ENCODE measurements around the gene AQP7. TPM values are rescaled to one million over a fixed set of nuclear protein-coding genes. Genes with fewer than 3 reads are reported as not detected.
"Not testable (repeated sequence)": the region's sequence is repeated elsewhere in the genome, so short reads cannot be mapped to it uniquely, and the experiment has no call there.

AQP7 gene
- total RNA-seq, 2 experiments from 2014 or later: 0.40 to 0.55 TPM

- ChIA-PET POLR2A (interaction anchor here (0.9 kb wide), 1 partner anchor 14 kb away, joined by 3 read pairs; no protein-coding TSS in a partner anchor), CTCF (no interaction called here)
- DNase-seq: no peak
- no peak overlapping the region for H3K27ac Mint-ChIP-seq
- H3K9me3 Mint-ChIP-seq: no peaks in the 10 kb centered on the region
- H3K36me3 Mint-ChIP-seq (ENCODE audit: low read depth): no peaks in the 10 kb centered on the region
- H3K4me3 Mint-ChIP-seq: no peak overlapping the region
- peaks cover 17% of the 10 kb centered on the region for H3K4me1 Mint-ChIP-seq
- H3K27me3 Mint-ChIP-seq: no peaks in the 10 kb centered on the region
Measured at GRCh38 chr9:33429256-33429985, 27.1 kb upstream of the AQP7 start.

DNA sequence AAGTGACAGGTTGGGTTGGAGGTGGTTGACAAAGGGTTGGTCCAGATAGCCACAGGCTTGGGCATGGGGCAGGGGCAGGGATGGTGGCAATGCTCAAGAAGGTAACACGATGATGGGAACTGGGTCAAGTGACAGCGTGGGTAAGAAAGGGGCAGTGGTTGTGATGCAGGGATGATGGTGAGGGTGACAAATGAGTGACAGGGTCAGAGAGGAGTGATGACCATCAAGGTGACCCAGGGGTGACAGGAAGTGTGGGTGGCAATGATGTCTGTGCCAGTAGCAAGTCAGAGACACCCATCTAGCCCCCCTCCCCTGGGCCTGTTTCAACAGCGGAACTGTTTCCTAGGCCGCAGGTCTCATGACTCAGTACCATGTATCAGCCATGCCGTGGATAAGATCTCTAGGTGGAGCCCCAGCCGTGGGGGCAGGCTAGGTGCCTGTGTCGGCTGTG is 24.5 kb upstream of the AQP7 start:
- H3K4me3 Mint-ChIP-seq: no peak overlapping the region
- peaks cover 12% of the 10 kb centered on the region for H3K4me1 Mint-ChIP-seq
- POLR2A ChIA-PET: no interaction called here
- peak; percentile 27 for DNase-seq
- CTCF ChIA-PET: interaction anchor here (1.1 kb wide), 1 partner anchor 11 kb away, joined by 4 read pairs; no protein-coding TSS in a partner anchor
- H3K27ac Mint-ChIP-seq: no peak overlapping the region
- H3K9me3 Mint-ChIP-seq: no peaks in the 10 kb centered on the region
- no peaks in the 10 kb centered on the region for H3K36me3 Mint-ChIP-seq (ENCODE audit: low read depth)
- H3K27me3 Mint-ChIP-seq: no peaks in the 10 kb centered on the region

GRCh38 chr9:33425128-33425533 is 22.8 kb upstream of the AQP7 start:
- Mint-ChIP-seq H3K4me3 (no peak overlapping the region), H3K27me3 (no peaks in the 10 kb centered on the region), H3K36me3 (ENCODE audit: low read depth) (no peaks in the 10 kb centered on the region), H3K27ac (no peak overlapping the region), H3K4me1 (peaks cover 10% of the 10 kb centered on the region), H3K9me3 (no peaks in the 10 kb centered on the region)
- ChIA-PET CTCF (interaction anchor here (0.7 kb wide), 1 partner anchor 65 kb away, joined by 3 read pairs; no protein-coding TSS in a partner anchor), POLR2A (no interaction called here)
- no peak for DNase-seq

DNA sequence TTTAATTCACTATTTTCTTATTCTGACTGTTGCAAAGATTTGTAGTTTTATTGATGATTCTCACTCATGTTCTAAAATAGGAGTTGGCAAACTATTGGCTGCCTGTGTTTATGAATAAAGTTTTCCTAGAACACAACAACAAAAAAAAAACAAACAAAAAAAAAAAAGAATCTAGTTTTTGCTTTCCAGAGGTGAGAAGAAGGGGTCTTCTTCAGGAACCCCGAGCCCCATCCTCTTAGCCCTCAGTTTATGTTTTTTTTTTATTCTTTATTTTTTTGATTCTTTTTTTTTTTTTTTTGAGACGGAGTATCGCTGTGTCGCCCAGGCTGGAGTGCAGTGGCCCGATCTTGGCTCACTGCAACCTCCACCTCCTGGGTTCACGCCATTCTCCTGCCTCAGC is 22.1 kb upstream of the AQP7 start:
- H3K27ac Mint-ChIP-seq; H3K27me3 Mint-ChIP-seq; CTCF ChIA-PET; DNase-seq; H3K9me3 Mint-ChIP-seq; H3K36me3 Mint-ChIP-seq (ENCODE audit: low read depth); H3K4me3 Mint-ChIP-seq; POLR2A ChIA-PET: not testable (repeated sequence)
- H3K4me1 Mint-ChIP-seq: peaks cover 14% of the 10 kb centered on the region

GRCh38 chr9:33424043-33424442 is 21.7 kb upstream of the AQP7 start:
- not testable (repeated sequence) for DNase-seq

GRCh38 chr9:33419708-33420303 is 17.4 kb upstream of the AQP7 start:
- Mint-ChIP-seq H3K4me3 (no peak overlapping the region), H3K27ac (no peak overlapping the region)

More at GRCh38 chr9:33424043-33424442, 21.7 kb upstream of the AQP7 start:
- POLR2A ChIA-PET; H3K27me3 Mint-ChIP-seq; H3K27ac Mint-ChIP-seq; H3K36me3 Mint-ChIP-seq (ENCODE audit: low read depth); H3K4me3 Mint-ChIP-seq; H3K9me3 Mint-ChIP-seq; CTCF ChIA-PET: not testable (repeated sequence)
- H3K4me1 Mint-ChIP-seq: peaks cover 17% of the 10 kb centered on the region

GRCh38 chr9:33418090-33418489 is 15.7 kb upstream of the AQP7 start:
- Mint-ChIP-seq H3K4me3 (no peak overlapping the region), H3K36me3 (ENCODE audit: low read depth) (no peaks in the 10 kb centered on the region), H3K27ac (peak overlapping the region; percentile 95), H3K4me1 (peaks cover 60% of the 10 kb centered on the region), H3K9me3 (no peaks in the 10 kb centered on the region), H3K27me3 (no peaks in the 10 kb centered on the region)
- ChIA-PET CTCF (interaction anchor here (4.2 to 11.8 kb wide), 4 partner anchors 14 to 55 kb away, joined by 43 to 278 read pairs (median 63); partner anchors contain the start of genes AQP3, AQP7 and NOL6), POLR2A (interaction anchor here (1.1 to 4.5 kb wide), 4 partner anchors 24 to 55 kb away, joined by 3 to 31 read pairs (median 14); partner anchors contain the start of gene NOL6)
- DNase-seq: no peak

More at GRCh38 chr9:33419708-33420303, 17.4 kb upstream of the AQP7 start:
- ChIA-PET CTCF (interaction anchor here (1.6 to 11.8 kb wide), 2 partner anchors 21 to 29 kb away, joined by 5 to 278 read pairs; partner anchors contain the start of gene AQP3), POLR2A (no interaction called here)
- Mint-ChIP-seq H3K27me3 (no peaks in the 10 kb centered on the region), H3K4me1 (peaks cover 51% of the 10 kb centered on the region), H3K9me3 (no peaks in the 10 kb centered on the region), H3K36me3 (ENCODE audit: low read depth) (no peaks in the 10 kb centered on the region)
- DNase-seq: no peak

GRCh38 chr9:33416996-33417395 is 14.6 kb upstream of the AQP7 start:
- H3K4me1 Mint-ChIP-seq: peaks cover 60% of the 10 kb centered on the region
- ChIA-PET CTCF (interaction anchor here (1.0 to 11.8 kb wide), 9 partner anchors 13 to 84 kb away, joined by 3 to 278 read pairs (median 35); partner anchors contain the start of genes AQP3, AQP7 and NOL6), POLR2A (interaction anchor here (0.8 to 4.5 kb wide), 7 partner anchors 25 to 127 kb away, joined by 3 to 75 read pairs (median 23); partner anchors contain the start of genes AQP3, NFX1 and NOL6)
- H3K27me3 Mint-ChIP-seq: no peaks in the 10 kb centered on the region
- H3K27ac Mint-ChIP-seq: peak overlapping the region; percentile 95
- peak overlapping the region; percentile 10 for H3K4me3 Mint-ChIP-seq
- DNase-seq: peak; percentile 58
- H3K9me3 Mint-ChIP-seq: no peaks in the 10 kb centered on the region
- H3K36me3 Mint-ChIP-seq (ENCODE audit: low read depth): no peaks in the 10 kb centered on the region

GRCh38 chr9:33415501-33416038 is 13.2 kb upstream of the AQP7 start:
- Mint-ChIP-seq H3K9me3 (no peaks in the 10 kb centered on the region), H3K4me3 (peak overlapping the region; percentile 49), H3K36me3 (ENCODE audit: low read depth) (no peaks in the 10 kb centered on the region), H3K27me3 (no peaks in the 10 kb centered on the region), H3K4me1 (peaks cover 60% of the 10 kb centered on the region), H3K27ac (peak overlapping the region; percentile 95)
- POLR2A ChIA-PET: interaction anchor here (0.7 to 4.5 kb wide), 18 partner anchors 11 to 127 kb away, joined by 3 to 75 read pairs (median 7); partner anchors contain the start of genes AQP3, NFX1 and NOL6
- CTCF ChIA-PET: interaction anchor here (0.5 to 11.8 kb wide), 30 partner anchors 9 to 448 kb away, joined by 3 to 278 read pairs (median 4); partner anchors contain the start of genes AQP3, AQP7, B4GALT1 and NFX1
- DNase-seq: peak; percentile 96

DNA sequence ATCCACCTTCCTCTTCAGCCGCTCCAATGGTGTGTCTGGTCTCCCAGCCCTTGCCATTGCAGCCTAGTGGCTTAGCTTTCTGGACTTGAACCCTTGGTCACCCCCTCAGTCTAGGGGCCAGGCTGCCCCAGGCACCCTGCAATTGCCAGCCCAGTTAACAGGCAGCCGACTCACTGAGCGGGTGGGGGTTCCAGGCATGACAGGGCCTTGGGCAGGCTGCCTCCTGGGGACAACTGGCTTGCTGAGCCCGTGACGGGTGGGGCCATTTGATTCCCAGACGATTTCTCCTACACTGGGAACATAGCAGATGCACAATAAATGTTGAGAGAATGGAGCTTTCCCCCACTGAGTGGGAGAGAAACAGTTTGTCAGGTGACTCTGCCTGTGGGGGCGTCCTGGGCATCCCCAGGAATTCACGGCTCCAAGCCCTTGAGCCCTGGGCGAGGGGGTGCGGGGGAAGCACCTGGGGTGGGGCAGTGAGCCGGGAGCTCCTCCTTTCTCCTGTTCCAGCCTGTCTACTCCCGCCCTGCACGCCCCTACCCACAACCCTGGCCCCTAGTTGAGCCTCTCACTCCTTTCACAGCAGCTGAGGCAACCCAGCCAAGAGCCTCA is 12.6 kb upstream of the AQP7 start:
- no peaks in the 10 kb centered on the region for H3K9me3 Mint-ChIP-seq
- H3K27ac Mint-ChIP-seq: peak overlapping the region; percentile 95
- DNase-seq: no peak
- ChIA-PET POLR2A (interaction anchor here (0.7 to 4.5 kb wide), 16 partner anchors 10 to 127 kb away, joined by 3 to 75 read pairs (median 8); partner anchors contain the start of genes AQP3, NFX1 and NOL6), CTCF (interaction anchor here (0.8 to 11.8 kb wide), 22 partner anchors 8 to 401 kb away, joined by 3 to 278 read pairs (median 6); partner anchors contain the start of genes AQP3, AQP7, NFX1 and NOL6)
- H3K27me3 Mint-ChIP-seq: no peaks in the 10 kb centered on the region
- no peaks in the 10 kb centered on the region for H3K36me3 Mint-ChIP-seq (ENCODE audit: low read depth)
- H3K4me3 Mint-ChIP-seq: peak overlapping the region; percentile 49
- peaks cover 54% of the 10 kb centered on the region for H3K4me1 Mint-ChIP-seq

GRCh38 chr9:33414268-33414667 is 11.9 kb upstream of the AQP7 start:
- H3K27me3 Mint-ChIP-seq: no peaks in the 10 kb centered on the region
- CTCF ChIA-PET: interaction anchor here (1.3 to 11.8 kb wide), 8 partner anchors 10 to 94 kb away, joined by 3 to 278 read pairs (median 33); partner anchors contain the start of genes AQP3 and AQP7
- POLR2A ChIA-PET: interaction anchor here (1.9 to 4.5 kb wide), 5 partner anchors 23 to 59 kb away, joined by 8 to 75 read pairs (median 31); partner anchors contain the start of genes AQP3 and NOL6
- no peaks in the 10 kb centered on the region for H3K36me3 Mint-ChIP-seq (ENCODE audit: low read depth)
- DNase-seq: no peak
- no peak overlapping the region for H3K4me3 Mint-ChIP-seq
- peaks cover 50% of the 10 kb centered on the region for H3K4me1 Mint-ChIP-seq
- no peaks in the 10 kb centered on the region for H3K9me3 Mint-ChIP-seq
- H3K27ac Mint-ChIP-seq: peak overlapping the region; percentile 95

DNA sequence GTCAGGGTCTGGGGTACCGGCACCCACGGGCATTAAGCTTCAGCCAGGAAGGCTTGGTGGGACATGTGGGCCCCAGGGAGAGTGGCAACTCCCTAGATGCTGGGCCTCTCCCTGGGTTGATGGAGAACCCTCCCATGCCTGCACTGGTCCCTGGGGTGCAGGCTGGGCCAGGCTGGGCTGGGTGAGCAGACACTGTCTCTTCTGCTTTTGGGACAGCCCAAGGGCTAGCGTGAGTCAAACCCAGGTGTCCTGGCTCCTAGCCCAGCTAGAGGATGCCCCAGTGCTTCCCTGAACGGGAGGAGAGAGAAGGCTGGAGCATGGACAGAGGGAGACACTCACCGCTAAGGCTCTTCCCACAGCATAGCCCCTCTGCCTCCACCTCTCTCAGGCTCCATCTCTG is 5.7 kb upstream of the AQP7 start:
- POLR2A ChIA-PET: interaction anchor here (0.7 to 1.0 kb wide), 2 partner anchors 66 to 121 kb away, joined by 3 read pairs; no protein-coding TSS in a partner anchor

More for the DNA sequence above, 5.7 kb upstream of the AQP7 start:
- no peak for DNase-seq
- Mint-ChIP-seq H3K27ac (no peak overlapping the region), H3K9me3 (no peaks in the 10 kb centered on the region), H3K4me1 (peaks cover 10% of the 10 kb centered on the region), H3K4me3 (no peak overlapping the region), H3K36me3 (ENCODE audit: low read depth) (no peaks in the 10 kb centered on the region), H3K27me3 (no peaks in the 10 kb centered on the region)
- CTCF ChIA-PET: interaction anchor here (3.7 to 6.5 kb wide), 2 partner anchors 44 to 59 kb away, joined by 22 to 45 read pairs; no protein-coding TSS in a partner anchor
